ENCODE results near the gene ABHD16A. TPM values are rescaled to one million over a fixed set of nuclear protein-coding genes. Genes with fewer than 3 reads are reported as not detected.

The ABHD16A gene
- total and polyA plus RNA-seq, 2 of the 13 experiments (the other 11 are each of a cell fraction or from before 2014, with no cell fraction given): 43.5 to 45.4 TPM

DNA sequence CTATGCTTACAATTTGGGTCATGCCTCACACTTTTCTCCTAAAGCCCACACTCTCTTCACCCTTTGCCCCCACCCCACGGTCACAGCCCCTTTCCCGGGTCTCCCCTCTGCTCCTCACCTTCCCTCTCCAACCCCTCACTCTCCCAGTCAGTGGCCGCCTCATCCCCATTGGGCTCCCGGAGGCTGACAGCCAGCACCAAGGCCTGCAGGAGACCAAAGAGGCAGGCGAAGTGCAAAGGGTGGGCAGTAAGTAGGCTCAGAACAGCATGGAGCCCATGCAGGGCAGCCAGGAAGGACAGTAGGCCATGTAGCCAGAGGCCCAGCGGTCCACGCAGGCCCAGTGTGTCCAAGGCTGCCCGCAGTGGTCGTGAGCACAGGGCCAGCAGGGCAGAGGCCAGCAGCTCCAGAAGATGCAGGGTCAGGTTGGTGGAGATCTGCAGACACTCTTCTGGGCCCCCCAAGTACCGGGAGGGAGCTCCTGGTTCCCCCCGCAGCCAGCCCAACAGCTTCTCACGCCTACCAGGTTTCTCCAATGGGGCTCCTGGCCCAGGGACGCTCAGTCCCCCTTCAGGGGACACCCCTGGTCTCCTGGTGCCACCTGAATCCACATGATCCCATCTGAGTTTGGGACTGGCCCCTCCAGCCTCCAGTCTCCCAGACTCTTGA lies 44.0 kb downstream of the ABHD16A start (continued):
- TF ChIP-seq ZXDC (CRISPR knock-in tag; IDR thresholded peaks at IDR 0.05): no peak
- TF ChIP-seq ZNF556 (CRISPR knock-in tag; IDR thresholded peaks at IDR 0.05; ENCODE audit: borderline replicate concordance): 0 out of 2 replicates have a peak, but pooled peaks have one; percentile 7
- peak; percentile 23; the same call in 1 of the 2 replicates for TF ChIP-seq ZNF451 (CRISPR knock-in tag; IDR thresholded peaks at IDR 0.05)

GRCh38 chr6:31658158-31658688 lies 44.9 kb downstream of the ABHD16A start:
- DNase-seq (ENCODE audit: low spot score) (no peak), ATAC-seq (no peak), FAIRE-seq (no peak)
- H2AFZ ChIP-seq (ENCODE audit: low read length): no peak overlapping the region
- CTCF ChIA-PET (ENCODE audit: low intra/inter-chr PET ratio, low total read pairs): no interaction called here
- peaks cover 95% of the 10 kb centered on the region for H3K4me1 ChIP-seq (ENCODE audit: insufficient read depth, low read length)
- no peaks in the 10 kb centered on the region for H3K9me3 ChIP-seq (ENCODE audit: low read length)
- no TSS peak for BruUV-seq (replicated peaks)
- WGBS (ENCODE audit: low lambda C conversion rate): 55% methylated on average over 4 of the region's 4 CpGs
- H3K9ac ChIP-seq (ENCODE audit: insufficient read depth, low read depth, low read length): peak overlapping the region; percentile 72
- H3K4me2 ChIP-seq (ENCODE audit: low read depth, low read length): peak overlapping the region; percentile 100
- intact Hi-C loops (cut with micrococcal nuclease; ENCODE audit: unreplicated experiment) (loop anchor here (10.0 kb wide), 1 partner anchor 113 kb away; the partner anchor contains the start of genes ATP6V1G2, DDX39B and NFKBIL1), in situ Hi-C loops (cut with HindIII; ENCODE audit: extremely low pct_ligation_motif_present, low pct_unique_long_range_greater_than_20kb) (no loop called here)
- peaks cover 19% of the 10 kb centered on the region; the same call in 1 of the 2 replicates for H4K20me1 ChIP-seq (ENCODE audit: insufficient read depth, low read length)
- H3K27me3 ChIP-seq (ENCODE audit: control insufficient read depth in 1 of 2, insufficient read depth in 2 of 2, low read length in 2 of 2): no peaks in the 10 kb centered on the region; a peak in 2 of 5 replicates
- peaks cover 10 to 20% of the 10 kb centered on the region in 2 experiments for H3K36me3 ChIP-seq (replicated peaks in 1 of 2; ENCODE audit: control insufficient read depth in 1 of 2, insufficient read depth in 2 of 2, low read length in 2 of 2)
- peak overlapping the region; percentile 73 for H3K27ac ChIP-seq (ENCODE audit: extremely low read length, insufficient read depth, low read length)
- peaks cover 61% of the 10 kb centered on the region for H3K79me2 ChIP-seq (ENCODE audit: insufficient read depth, low read length)
- peak overlapping the region; percentile 56 to 78 (median 72) for H3K4me3 ChIP-seq (replicated peaks in 1 of 3; ENCODE audit: insufficient read depth in 1 of 3, low read depth in 2 of 3, low read length in 3 of 3)
- POLR2A ChIA-PET: interaction anchor here (0.9 to 7.9 kb wide), 14 partner anchors 11 to 207 kb away, joined by 3 to 104 read pairs (median 3); partner anchors contain the start of genes AIF1, HSPA1B, LY6G5B and NEU1
- TF ChIP-seq HNF4G (IDR thresholded peaks at IDR 0.05; ENCODE audit: borderline replicate concordance, low read depth, low read length): no peak
- TF ChIP-seq HNF4G (CRISPR knock-in tag; IDR thresholded peaks at IDR 0.05; ENCODE audit: borderline replicate concordance, low read depth): 0 out of 2 replicates have a peak, but pooled peaks have one; percentile 23
- peak; percentile 83 to 85 for TF ChIP-seq MAFK (conservative IDR thresholded peaks at IDR 0.05 in 1 of 2, IDR thresholded peaks at IDR 0.05 in 1 of 2; ENCODE audit: low read length in 2 of 2)
- no peak for TF ChIP-seq CHD2 (IDR thresholded peaks at IDR 0.05; ENCODE audit: low read depth, low read length)
- TF ChIP-seq GLI4 (CRISPR knock-in tag; IDR thresholded peaks at IDR 0.05; ENCODE audit: borderline replicate concordance): no peak
- TF ChIP-seq, protein P1, sequence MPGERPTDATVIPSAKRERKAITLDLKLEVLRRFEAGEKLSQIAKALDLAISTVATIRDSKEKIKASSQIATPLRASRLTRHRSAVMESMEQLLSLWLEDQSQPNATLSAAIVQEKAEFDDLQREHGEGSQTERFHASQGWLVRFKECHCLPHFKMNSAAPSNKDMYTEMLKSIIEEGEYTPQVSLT (CRISPR knock-in tag; IDR thresholded peaks at IDR 0.05; ENCODE audit: borderline replicate concordance, low read depth): 0 out of 2 replicates have a peak, but pooled peaks have one; percentile 47
- no peak for TF ChIP-seq ZNF367 (CRISPR knock-in tag; IDR thresholded peaks at IDR 0.05; ENCODE audit: borderline replicate concordance)
- TF ChIP-seq RBM22 (optimal IDR thresholded peaks at IDR 0.05; ENCODE audit: low read length): peak; percentile 18
- TF ChIP-seq ZFP62 (CRISPR knock-in tag; IDR thresholded peaks at IDR 0.05): no peak
- TF ChIP-seq, protein P2, sequence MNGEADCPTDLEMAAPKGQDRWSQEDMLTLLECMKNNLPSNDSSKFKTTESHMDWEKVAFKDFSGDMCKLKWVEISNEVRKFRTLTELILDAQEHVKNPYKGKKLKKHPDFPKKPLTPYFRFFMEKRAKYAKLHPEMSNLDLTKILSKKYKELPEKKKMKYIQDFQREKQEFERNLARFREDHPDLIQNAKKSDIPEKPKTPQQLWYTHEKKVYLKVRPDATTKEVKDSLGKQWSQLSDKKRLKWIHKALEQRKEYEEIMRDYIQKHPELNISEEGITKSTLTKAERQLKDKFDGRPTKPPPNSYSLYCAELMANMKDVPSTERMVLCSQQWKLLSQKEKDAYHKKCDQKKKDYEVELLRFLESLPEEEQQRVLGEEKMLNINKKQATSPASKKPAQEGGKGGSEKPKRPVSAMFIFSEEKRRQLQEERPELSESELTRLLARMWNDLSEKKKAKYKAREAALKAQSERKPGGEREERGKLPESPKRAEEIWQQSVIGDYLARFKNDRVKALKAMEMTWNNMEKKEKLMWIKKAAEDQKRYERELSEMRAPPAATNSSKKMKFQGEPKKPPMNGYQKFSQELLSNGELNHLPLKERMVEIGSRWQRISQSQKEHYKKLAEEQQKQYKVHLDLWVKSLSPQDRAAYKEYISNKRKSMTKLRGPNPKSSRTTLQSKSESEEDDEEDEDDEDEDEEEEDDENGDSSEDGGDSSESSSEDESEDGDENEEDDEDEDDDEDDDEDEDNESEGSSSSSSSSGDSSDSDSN (CRISPR knock-in tag; IDR thresholded peaks at IDR 0.05): no peak
- peak; percentile 76 for TF ChIP-seq MAFF (IDR thresholded peaks at IDR 0.05; ENCODE audit: low read depth, low read length)
- 0 out of 2 replicates have a peak, but pooled peaks have one; percentile 51 for TF ChIP-seq SRY (CRISPR knock-in tag; IDR thresholded peaks at IDR 0.05)
- 0 out of 2 replicates have a peak, but pooled peaks have one; percentile 7 for TF ChIP-seq GZF1 (CRISPR knock-in tag; IDR thresholded peaks at IDR 0.05)
